Osteoblast (primary cell): ENCODE data around the gene ENPEP. TPM values are rescaled to one million over a fixed set of nuclear protein-coding genes. Genes with fewer than 3 reads are reported as not detected.
"Not testable (repeated sequence)": the region's sequence is repeated elsewhere in the genome, so short reads cannot be mapped to it uniquely, and the experiment has no call there.

Source experiments
- DNase-seq: peaks from one replicate; pipeline ENCODE4 v3.0.0; 2011; ENCODE audit warnings: low spot score, mixed read lengths; ENCODE audit not compliant: insufficient read length; ENCODE audit errors: missing footprints
- H2AFZ ChIP-seq: 2 replicates; pipeline ENCODE4 v1.6.0; 2011; ENCODE audit warnings: mild to moderate bottlenecking, low read length
- H3K27ac ChIP-seq: 2 replicates; pipeline ENCODE4 v1.5.1; 2011; ENCODE audit warnings: mild to moderate bottlenecking, low read depth, low read length, moderate library complexity
- H3K27me3 ChIP-seq: 2 replicates; pipeline ENCODE4 v1.6.0; 2012; ENCODE audit warnings: mild to moderate bottlenecking, control low read depth, inconsistent platforms, low read length, moderate library complexity; ENCODE audit not compliant: insufficient read depth
- H3K36me3 ChIP-seq: 2 replicates; pipeline ENCODE4 v1.5.1; 2011; ENCODE audit warnings: mild to moderate bottlenecking, low read length, control low read depth, moderate library complexity; ENCODE audit not compliant: insufficient read depth
- H3K4me1 ChIP-seq: 2 replicates; pipeline ENCODE4 v1.5.1; 2011; ENCODE audit warnings: mild to moderate bottlenecking, low read length, control low read depth, moderate library complexity; ENCODE audit not compliant: insufficient read depth
- H3K4me2 ChIP-seq: 2 replicates; pipeline ENCODE4 v1.6.0; 2011; ENCODE audit warnings: mild to moderate bottlenecking, low read length; ENCODE audit not compliant: insufficient read depth
- H3K4me3 ChIP-seq: fragments of 200-600 bp; sonication (generic); 3 replicates; pipeline ENCODE4 v1.5.1; 2012; ENCODE audit warnings: mild to moderate bottlenecking, low read length, inconsistent platforms; ENCODE audit not compliant: insufficient read depth
- H3K79me2 ChIP-seq: 2 replicates; pipeline ENCODE4 v1.6.0; 2012; ENCODE audit warnings: mild to moderate bottlenecking, low read length, control low read depth, inconsistent platforms; ENCODE audit not compliant: insufficient read depth
- H3K9me3 ChIP-seq: 2 replicates; pipeline ENCODE4 v1.5.1; 2011; ENCODE audit warnings: low read depth, low read length, control low read depth
- H4K20me1 ChIP-seq: 2 replicates; pipeline ENCODE4 v1.6.0; 2012; ENCODE audit warnings: mild to moderate bottlenecking, low read length, control low read depth; ENCODE audit not compliant: insufficient read depth
- CTCF ChIP-seq: IDR thresholded peaks from 2 replicates; pipeline ENCODE4 v1.5.1; 2011; ENCODE audit warnings: mild to moderate bottlenecking, low read depth, low read length, moderate library complexity; ENCODE audit errors: extremely low read depth
- total RNA-seq: library from RNA; depleted of rRNA; stranded (reverse); fragments of >200 nt; gene quantifications from 2 replicates; pipeline ENCODE4 v1.2.3, GENCODE V29; 2012

Gene ENPEP
- total RNA-seq, 1 donor: 1.1 TPM

DNA sequence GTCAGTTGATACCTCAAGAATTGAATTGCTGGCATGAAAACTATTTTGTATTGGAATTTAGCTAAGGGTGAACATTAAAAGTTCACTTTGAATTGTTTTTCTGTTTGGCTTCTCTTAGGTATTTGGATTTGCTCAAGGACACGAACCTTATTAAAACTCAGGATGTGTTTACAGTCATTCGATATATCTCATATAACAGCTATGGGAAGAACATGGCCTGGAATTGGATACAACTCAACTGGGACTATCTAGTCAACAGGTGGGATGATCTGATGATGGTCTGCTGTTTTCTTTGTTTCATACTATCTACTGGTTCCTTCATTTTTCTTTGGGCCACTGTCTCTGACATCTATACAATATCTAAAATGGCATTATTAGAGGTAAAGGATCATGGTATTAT is 77.2 kb downstream of the ENPEP start:
- Histone ChIP-seq H3K4me2 (no peak overlapping the region), H3K9me3 (no peaks in the 10 kb centered on the region), H3K79me2 (no peaks in the 10 kb centered on the region), H3K27ac (no peak overlapping the region), H3K4me3 (no peak overlapping the region), H3K27me3 (no peaks in the 10 kb centered on the region), H2AFZ (no peak overlapping the region), H3K4me1 (no peaks in the 10 kb centered on the region), H4K20me1 (no peaks in the 10 kb centered on the region), H3K36me3 (no peaks in the 10 kb centered on the region)
- no peak for DNase-seq
- TF ChIP-seq CTCF: no peak

DNA sequence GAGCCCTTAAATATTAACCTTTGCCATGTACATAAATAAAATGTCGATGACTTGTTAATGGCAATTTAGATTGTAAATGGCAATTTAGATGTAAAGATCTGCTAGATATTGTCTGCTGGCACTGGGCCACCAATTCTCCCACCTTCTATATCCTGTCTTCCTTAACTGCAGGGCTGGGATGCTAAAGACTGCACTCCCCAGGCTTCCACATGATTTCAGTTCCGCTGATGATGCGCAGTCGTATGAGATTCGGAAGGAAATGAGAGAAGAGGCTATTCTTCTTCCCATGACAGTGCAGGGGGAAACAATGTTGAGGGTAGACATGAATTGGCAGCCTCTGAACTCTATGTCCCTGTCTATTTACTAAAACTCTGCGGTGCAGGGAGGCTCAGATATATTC is 91.3 kb downstream of the ENPEP start:
- no peaks in the 10 kb centered on the region for H3K36me3 ChIP-seq
- TF ChIP-seq CTCF: no peak
- no peaks in the 10 kb centered on the region for H3K27me3 ChIP-seq
- H2AFZ ChIP-seq: no peak overlapping the region
- H3K4me3 ChIP-seq: no peak overlapping the region
- DNase-seq: no peak
- H3K27ac ChIP-seq: no peak overlapping the region
- no peaks in the 10 kb centered on the region for H3K79me2 ChIP-seq
- H4K20me1 ChIP-seq: no peaks in the 10 kb centered on the region
- no peaks in the 10 kb centered on the region for H3K9me3 ChIP-seq
- no peak overlapping the region for H3K4me2 ChIP-seq
- no peaks in the 10 kb centered on the region for H3K4me1 ChIP-seq

DNA sequence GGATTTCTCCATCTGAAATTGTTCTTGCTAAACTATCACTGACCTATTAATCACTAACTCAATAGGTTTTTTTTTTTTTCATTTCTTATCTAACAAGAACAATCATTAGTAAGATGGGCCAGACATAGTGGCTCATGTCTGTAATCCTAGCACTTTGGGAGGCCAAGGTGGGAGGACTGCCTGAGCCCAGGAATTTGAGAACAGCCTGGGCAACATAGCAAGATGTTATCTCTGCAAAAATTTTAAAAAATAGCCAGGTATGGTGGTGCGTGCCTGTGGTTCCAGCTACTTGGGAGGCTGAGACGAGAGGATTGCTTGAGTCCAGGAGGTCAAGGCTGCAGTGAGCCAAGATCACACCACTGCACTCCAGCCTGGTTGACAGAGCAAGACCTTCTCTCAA is 100.7 kb downstream of the ENPEP start:
- not testable (repeated sequence) for H3K9me3 ChIP-seq, H3K79me2 ChIP-seq, H3K4me3 ChIP-seq, H3K27ac ChIP-seq, H3K27me3 ChIP-seq, H4K20me1 ChIP-seq, H2AFZ ChIP-seq, H3K36me3 ChIP-seq, H3K4me2 ChIP-seq, H3K4me1 ChIP-seq, DNase-seq

- Histone ChIP-seq H3K4me1 (no peaks in the 10 kb centered on the region), H3K79me2 (no peaks in the 10 kb centered on the region), H3K4me3 (peak overlapping the region; percentile 53), H3K27ac (no peak overlapping the region), H2AFZ (peak overlapping the region; percentile 63), H3K36me3 (no peaks in the 10 kb centered on the region), H3K4me2 (peak overlapping the region; percentile 78), H3K27me3 (no peaks in the 10 kb centered on the region), H4K20me1 (no peaks in the 10 kb centered on the region), H3K9me3 (no peaks in the 10 kb centered on the region)
- peak; percentile 89 for DNase-seq
- peak; percentile 67 for TF ChIP-seq CTCF
Measured at GRCh38 chr4:110586131-110586850, 110.3 kb downstream of the ENPEP start.
